ENCODE data around the gene WDR91. TPM values are rescaled to one million over a fixed set of nuclear protein-coding genes. Genes with fewer than 3 reads are reported as not detected.

The WDR91 gene
- total RNA-seq, 1 donor from 2014 or later: 5.5 TPM

DNA sequence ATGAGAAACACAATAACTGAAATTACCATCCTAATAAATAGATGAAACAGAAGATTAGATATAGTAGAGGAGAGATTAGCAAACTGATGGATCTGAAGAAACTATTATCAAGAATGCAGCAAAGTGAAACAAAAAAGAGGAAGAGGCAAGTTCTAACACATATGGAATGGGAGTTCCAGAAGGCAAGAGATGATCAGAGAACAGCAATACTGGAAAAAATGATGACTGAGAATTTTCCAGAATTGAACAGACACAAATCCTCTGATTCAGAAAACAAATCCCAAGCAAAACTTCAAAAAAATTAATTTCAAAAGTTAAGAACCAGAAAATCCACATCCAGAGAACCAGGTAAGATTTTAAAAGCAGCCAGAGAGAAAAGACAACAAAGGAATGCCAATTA lies 20.6 kb downstream of the WDR91 start:
- H3K9me3 ChIP-seq (ENCODE audit: insufficient read depth, low read depth, low read length): no peaks in the 10 kb centered on the region
- H3K27ac Mint-ChIP-seq (ENCODE audit: unreplicated experiment): no peak overlapping the region
- H3K4me1 Mint-ChIP-seq (ENCODE audit: low read depth, unreplicated experiment): peaks cover 25% of the 10 kb centered on the region
- H3K27me3 ChIP-seq (ENCODE audit: insufficient read depth, low read length): no peaks in the 10 kb centered on the region
- FAIRE-seq: no peak
- peaks cover 23% of the 10 kb centered on the region for H3K4me1 ChIP-seq (ENCODE audit: insufficient read depth, low read length)
- H3K4me3 ChIP-seq (ENCODE audit: insufficient read depth, low read depth, low read length): no peak overlapping the region
- H3K9ac ChIP-seq (ENCODE audit: low read length): no peak overlapping the region
- H3K36me3 Mint-ChIP-seq (ENCODE audit: low read depth, unreplicated experiment): peaks cover 29% of the 10 kb centered on the region
- peaks cover 10% of the 10 kb centered on the region for H3K36me3 ChIP-seq (ENCODE audit: insufficient read depth, low read length)
- H3K4me2 ChIP-seq (ENCODE audit: low read length): no peak overlapping the region
- DNase-seq (ENCODE audit: low read depth): no peak
- TF ChIP-seq, protein P1, sequence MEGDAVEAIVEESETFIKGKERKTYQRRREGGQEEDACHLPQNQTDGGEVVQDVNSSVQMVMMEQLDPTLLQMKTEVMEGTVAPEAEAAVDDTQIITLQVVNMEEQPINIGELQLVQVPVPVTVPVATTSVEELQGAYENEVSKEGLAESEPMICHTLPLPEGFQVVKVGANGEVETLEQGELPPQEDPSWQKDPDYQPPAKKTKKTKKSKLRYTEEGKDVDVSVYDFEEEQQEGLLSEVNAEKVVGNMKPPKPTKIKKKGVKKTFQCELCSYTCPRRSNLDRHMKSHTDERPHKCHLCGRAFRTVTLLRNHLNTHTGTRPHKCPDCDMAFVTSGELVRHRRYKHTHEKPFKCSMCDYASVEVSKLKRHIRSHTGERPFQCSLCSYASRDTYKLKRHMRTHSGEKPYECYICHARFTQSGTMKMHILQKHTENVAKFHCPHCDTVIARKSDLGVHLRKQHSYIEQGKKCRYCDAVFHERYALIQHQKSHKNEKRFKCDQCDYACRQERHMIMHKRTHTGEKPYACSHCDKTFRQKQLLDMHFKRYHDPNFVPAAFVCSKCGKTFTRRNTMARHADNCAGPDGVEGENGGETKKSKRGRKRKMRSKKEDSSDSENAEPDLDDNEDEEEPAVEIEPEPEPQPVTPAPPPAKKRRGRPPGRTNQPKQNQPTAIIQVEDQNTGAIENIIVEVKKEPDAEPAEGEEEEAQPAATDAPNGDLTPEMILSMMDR (IDR thresholded peaks at IDR 0.05; ENCODE audit: insufficient read depth, low read depth, low read length): no peak
- TF ChIP-seq EZH2 (IDR thresholded peaks at IDR 0.05; ENCODE audit: insufficient read depth, low read length): no peak
- H4K20me1 ChIP-seq (ENCODE audit: insufficient read depth, low read length): no peaks in the 10 kb centered on the region
- no peak overlapping the region for H2AFZ ChIP-seq (ENCODE audit: low read depth, low read length)
- H3K79me2 ChIP-seq (ENCODE audit: insufficient read depth, low read length): no peaks in the 10 kb centered on the region
- H3K27ac ChIP-seq (ENCODE audit: low read depth, low read length): no peak overlapping the region
- no peaks in the 10 kb centered on the region for H3K27me3 Mint-ChIP-seq (ENCODE audit: low read depth, unreplicated experiment)
- H3K9me3 Mint-ChIP-seq (ENCODE audit: unreplicated experiment): no peaks in the 10 kb centered on the region
- H3K4me3 Mint-ChIP-seq (ENCODE audit: unreplicated experiment): no peak overlapping the region

DNA sequence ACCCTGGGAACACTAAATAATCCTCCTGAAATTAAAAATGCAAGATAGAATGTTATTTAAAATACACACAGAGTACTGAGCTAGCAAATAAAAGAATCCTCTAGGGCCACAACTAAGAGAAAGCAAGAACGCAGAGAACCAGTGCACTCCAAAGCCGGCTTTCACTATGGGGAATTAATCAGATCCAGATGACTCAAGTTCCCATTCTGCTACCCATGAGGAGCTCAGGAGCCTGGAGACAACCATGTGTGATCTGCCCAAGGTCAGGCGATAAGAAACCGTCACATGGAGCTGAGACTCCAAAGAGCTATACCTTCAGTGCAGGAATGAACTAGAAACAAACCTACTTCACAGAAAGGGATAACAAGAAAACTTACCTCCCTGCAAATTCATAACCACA lies 21.4 kb downstream of the WDR91 start:
- H3K36me3 Mint-ChIP-seq (ENCODE audit: low read depth, unreplicated experiment): peaks cover 33% of the 10 kb centered on the region
- H3K27ac Mint-ChIP-seq (ENCODE audit: unreplicated experiment): no peak overlapping the region
- Histone ChIP-seq H3K4me1 (ENCODE audit: insufficient read depth, low read length) (peaks cover 23% of the 10 kb centered on the region), H3K36me3 (ENCODE audit: insufficient read depth, low read length) (peaks cover 10% of the 10 kb centered on the region), H3K27ac (ENCODE audit: low read depth, low read length) (no peak overlapping the region), H2AFZ (ENCODE audit: low read depth, low read length) (no peak overlapping the region), H3K9me3 (ENCODE audit: insufficient read depth, low read depth, low read length) (no peaks in the 10 kb centered on the region), H4K20me1 (ENCODE audit: insufficient read depth, low read length) (no peaks in the 10 kb centered on the region), H3K4me2 (ENCODE audit: low read length) (no peak overlapping the region), H3K4me3 (ENCODE audit: insufficient read depth, low read depth, low read length) (no peak overlapping the region), H3K9ac (ENCODE audit: low read length) (no peak overlapping the region), H3K27me3 (ENCODE audit: insufficient read depth, low read length) (no peaks in the 10 kb centered on the region), H3K79me2 (ENCODE audit: insufficient read depth, low read length) (no peaks in the 10 kb centered on the region)
- no peaks in the 10 kb centered on the region for H3K27me3 Mint-ChIP-seq (ENCODE audit: low read depth, unreplicated experiment)
- H3K4me3 Mint-ChIP-seq (ENCODE audit: unreplicated experiment): no peak overlapping the region
- H3K4me1 Mint-ChIP-seq (ENCODE audit: low read depth, unreplicated experiment): peaks cover 23% of the 10 kb centered on the region
- H3K9me3 Mint-ChIP-seq (ENCODE audit: unreplicated experiment): no peaks in the 10 kb centered on the region
- DNase-seq (ENCODE audit: low read depth): no peak
- TF ChIP-seq, protein P1 (IDR thresholded peaks at IDR 0.05; ENCODE audit: insufficient read depth, low read depth, low read length): no peak
- TF ChIP-seq EZH2 (IDR thresholded peaks at IDR 0.05; ENCODE audit: insufficient read depth, low read length): no peak
- no peak for FAIRE-seq

DNA sequence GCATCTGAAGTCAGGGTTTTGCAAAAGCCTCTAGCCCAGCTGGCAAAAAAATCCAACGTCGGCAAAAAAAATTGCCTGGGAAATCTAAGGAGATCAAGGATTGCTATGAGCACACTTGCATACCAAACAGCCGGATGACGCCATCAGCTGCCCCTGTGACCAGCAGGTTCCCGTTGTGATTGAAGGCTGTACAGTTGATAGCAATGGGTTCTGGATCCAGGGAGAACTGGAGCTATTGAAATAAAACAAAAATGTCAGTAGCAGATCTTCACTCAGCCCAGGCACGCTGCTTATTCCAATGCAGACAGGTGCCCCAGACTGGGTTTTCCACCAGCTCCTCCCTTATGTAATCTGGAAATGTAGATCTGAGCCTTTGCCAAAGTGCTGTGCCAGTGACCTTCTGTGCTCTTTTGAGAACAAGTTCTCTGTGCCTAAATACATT lies 22.1 kb downstream of the WDR91 start:
- no peak for TF ChIP-seq EZH2 (IDR thresholded peaks at IDR 0.05; ENCODE audit: insufficient read depth, low read length)
- TF ChIP-seq, protein P1 (IDR thresholded peaks at IDR 0.05; ENCODE audit: insufficient read depth, low read depth, low read length): no peak
- Histone ChIP-seq H3K4me3 (ENCODE audit: insufficient read depth, low read depth, low read length) (no peak overlapping the region), H3K4me2 (ENCODE audit: low read length) (no peak overlapping the region), H4K20me1 (ENCODE audit: insufficient read depth, low read length) (no peaks in the 10 kb centered on the region), H3K9me3 (ENCODE audit: insufficient read depth, low read depth, low read length) (no peaks in the 10 kb centered on the region), H3K9ac (ENCODE audit: low read length) (no peak overlapping the region), H3K36me3 (ENCODE audit: insufficient read depth, low read length) (peaks cover 10% of the 10 kb centered on the region), H3K27me3 (ENCODE audit: insufficient read depth, low read length) (no peaks in the 10 kb centered on the region), H3K4me1 (ENCODE audit: insufficient read depth, low read length) (peaks cover 16% of the 10 kb centered on the region), H2AFZ (ENCODE audit: low read depth, low read length) (no peak overlapping the region), H3K79me2 (ENCODE audit: insufficient read depth, low read length) (no peaks in the 10 kb centered on the region), H3K27ac (ENCODE audit: low read depth, low read length) (no peak overlapping the region)
- DNase-seq (ENCODE audit: low read depth) (no peak), FAIRE-seq (no peak)
- H3K36me3 Mint-ChIP-seq (ENCODE audit: low read depth, unreplicated experiment): peaks cover 36% of the 10 kb centered on the region
- no peaks in the 10 kb centered on the region for H3K27me3 Mint-ChIP-seq (ENCODE audit: low read depth, unreplicated experiment)
- H3K4me1 Mint-ChIP-seq (ENCODE audit: low read depth, unreplicated experiment): peaks cover 17% of the 10 kb centered on the region
- H3K27ac Mint-ChIP-seq (ENCODE audit: unreplicated experiment): no peak overlapping the region
- no peak overlapping the region for H3K4me3 Mint-ChIP-seq (ENCODE audit: unreplicated experiment)
- H3K9me3 Mint-ChIP-seq (ENCODE audit: unreplicated experiment): no peaks in the 10 kb centered on the region

Measured in astrocyte (in vitro differentiated cells and primary cell).